A549 (cell line): Measurements from ENCODE around the gene EXOC4. TPM values are rescaled to one million over a fixed set of nuclear protein-coding genes. Genes with fewer than 3 reads are reported as not detected.

Source experiments
- ATAC-seq, 2 experiments: fragments of 200-7000 bp in 1 of 2; fragments of >200 bp in 1 of 2; cut with Nextera tagmentation in 1 of 2; cut with Tn5 transposase in 1 of 2; 3 replicates each; pipeline versions ENCODE4 v1.8.0 to v1.9.1; 2018 to 2020; ENCODE audit warnings: mild to moderate bottlenecking in 1 of 2, moderate library complexity in 1 of 2
- CTCF ChIA-PET: fragments of 300-600 bp; sonication (Branson Sonifier 250); formaldehyde crosslinking; extraction: SDS; loops from one replicate; lab custom pipeline; 2021; ENCODE audit warnings: antibody characterized with exemption, inconsistent platforms; lab: Yijun Ruan, JAX
- POLR2A ChIA-PET: fragments of 350-600 bp; formaldehyde crosslinking; extraction: SDS; loops from one replicate; lab custom pipeline; 2021; ENCODE audit warnings: antibody characterized with exemption, inconsistent platforms; lab: Yijun Ruan, JAX
- DNase-seq, 2 experiments: peaks; one replicate each; pipeline versions ENCODE4 v3.0.0 to v3.0.0-alpha.2; 2011 to 2016; ENCODE audit warnings: low read depth in 1 of 2, low spot score in 1 of 2
- FAIRE-seq: peaks from 2 replicates; lab custom pipeline; 2011; peaks lifted over from hg19 to GRCh38; lab: Jason Lieb, UNC
- H3K27ac ChIP-seq, 2 experiments: fragments of >200 bp; sonication (Bioruptor Twin); formaldehyde crosslinking; 3 replicates each; pipeline ENCODE4 v1.5.1; 2016 to 2017
- H3K4me1 ChIP-seq: fragments of >200 bp; sonication (Bioruptor Twin); formaldehyde crosslinking; 3 replicates; pipeline ENCODE4 v1.6.1; 2016
- H3K4me2 ChIP-seq: fragments of >200 bp; sonication (Bioruptor Twin); formaldehyde crosslinking; 3 replicates; pipeline ENCODE4 v1.6.1; 2016
- H3K4me3 ChIP-seq: fragments of >200 bp; sonication (Bioruptor Twin); formaldehyde crosslinking; 3 replicates; pipeline ENCODE4 v1.5.1; 2016
- H3K9me3 ChIP-seq: fragments of >200 bp; sonication (Bioruptor Twin); formaldehyde crosslinking; 3 replicates; pipeline ENCODE4 v1.6.1; 2016
- CHD2 ChIP-seq: fragments of 150-350 bp; IDR thresholded peaks from 2 replicates; pipeline ENCODE4 v1.6.1; 2014; ENCODE audit warnings: low read length; ENCODE audit not compliant: partially characterized antibody
- EHF ChIP-seq: fragments of 250-450 bp; sonication (Bioruptor Pico); IDR thresholded peaks from 2 replicates; pipeline ENCODE4 v1.5.0; 2020; ENCODE audit warnings: mild to moderate bottlenecking
- EHMT2 ChIP-seq: fragments of 200-600 bp; sonication (generic); IDR thresholded peaks from 2 replicates; pipeline ENCODE4 v1.6.1; 2016; ENCODE audit warnings: antibody characterized with exemption, low read depth, mild to moderate bottlenecking, moderate library complexity
- EP300 ChIP-seq, 2 experiments: fragments of >200 bp; sonication (Bioruptor Twin); formaldehyde crosslinking; IDR thresholded peaks; 2 replicates in 1 of 2; 3 replicates in 1 of 2; pipeline ENCODE4 v1.6.1; 2016 to 2017
- FOSB ChIP-seq: fragments of 250-450 bp; sonication (Bioruptor Pico); IDR thresholded peaks from 2 replicates; pipeline ENCODE4 v1.5.0; 2020; ENCODE audit warnings: mild to moderate bottlenecking, moderate library complexity
- GATA3 ChIP-seq: IDR thresholded peaks from 2 replicates; pipeline ENCODE4 v1.6.1; 2012; ENCODE audit warnings: borderline replicate concordance
- HOXB13 ChIP-seq: fragments of 250-450 bp; sonication (Bioruptor Pico); IDR thresholded peaks from 2 replicates; pipeline ENCODE4 v1.5.0; 2020; ENCODE audit warnings: low read depth, mild to moderate bottlenecking, moderate library complexity
- HOXB5 ChIP-seq: fragments of 250-450 bp; sonication (Bioruptor Pico); IDR thresholded peaks from 2 replicates; pipeline ENCODE4 v1.5.0; 2020; ENCODE audit warnings: mild to moderate bottlenecking, moderate library complexity
- KDM5A ChIP-seq: fragments of 200-600 bp; sonication (generic); IDR thresholded peaks from 2 replicates; pipeline ENCODE4 v1.6.1; 2016; ENCODE audit warnings: antibody characterized with exemption, mild to moderate bottlenecking
- MAFK ChIP-seq: fragments of 450-650 bp; IDR thresholded peaks from 2 replicates; pipeline ENCODE4 v1.6.1; 2014; ENCODE audit not compliant: partially characterized antibody
- NFE2L2 ChIP-seq: fragments of 150-350 bp; conservative IDR thresholded peaks from 2 replicates; pipeline ENCODE4 v1.6.1; 2014; ENCODE audit warnings: low read length
- PHF8 ChIP-seq: fragments of 200-600 bp; sonication (generic); IDR thresholded peaks from 2 replicates; pipeline ENCODE4 v1.6.1; 2016; ENCODE audit warnings: low read depth, mild to moderate bottlenecking, antibody characterized with exemption, moderate library complexity, borderline replicate concordance
- RAD21 ChIP-seq, 2 experiments: fragments of >200 bp in 1 of 2; sonication (Bioruptor Twin) in 1 of 2; formaldehyde crosslinking in 1 of 2; IDR thresholded peaks in 1 of 2; conservative IDR thresholded peaks in 1 of 2; 2 replicates in 1 of 2; 3 replicates in 1 of 2; pipeline ENCODE4 v1.6.1; 2012 to 2018; ENCODE audit warnings: inconsistent platforms in 1 of 2
- RARB ChIP-seq: fragments of 250-450 bp; sonication (Bioruptor Pico); IDR thresholded peaks from 2 replicates; pipeline ENCODE4 v1.8.0; 2021; ENCODE audit warnings: mild to moderate bottlenecking, moderate library complexity
- RFX5 ChIP-seq: fragments of 450-650 bp; IDR thresholded peaks from 2 replicates; pipeline ENCODE4 v1.7.1; 2014; ENCODE audit warnings: antibody characterized with exemption, mild to moderate bottlenecking, moderate library complexity
- SREBF2 ChIP-seq: fragments of 450-650 bp; IDR thresholded peaks from 2 replicates; pipeline ENCODE4 v1.6.1; 2014; ENCODE audit warnings: mild to moderate bottlenecking, moderate library complexity
- TP53 ChIP-seq: fragments of 250-450 bp; sonication (Bioruptor Pico); IDR thresholded peaks from 2 replicates; pipeline ENCODE4 v1.5.0; 2021; ENCODE audit warnings: mild to moderate bottlenecking, moderate library complexity
- ZFP36 ChIP-seq: fragments of 450-650 bp; IDR thresholded peaks from 2 replicates; pipeline ENCODE4 v1.6.1; 2014; ENCODE audit warnings: borderline replicate concordance; ENCODE audit not compliant: partially characterized antibody
- WGBS: methylation state at CpG from one replicate; pipeline ENCODE4 v1.1.6; 2017; ENCODE audit errors: missing lambda C conversion rate; 5-methylcytosine and 5-hydroxymethylcytosine counted together
- polyA plus RNA-seq, 4 experiments: library from polyadenylated mRNA; depleted of rRNA in 3 of 4; stranded (reverse); fragments of >200 nt; fragmentation: RNase III in 1 of 4; extraction: RNeasy Plus Mini Kit Qiagen cat#74134 plus additional on column Dnase treatment in 1 of 4; gene quantifications; 2 replicates in 3 of 4; 3 replicates in 1 of 4; pipeline ENCODE4 v1.2.3, GENCODE V29; 2011 to 2017
- TF ChIP-seq, protein P1 (sequence below): fragments of 150-350 bp; IDR thresholded peaks from 2 replicates; pipeline ENCODE4 v1.6.1; 2014; ENCODE audit warnings: low read depth, mild to moderate bottlenecking, low read length
- TF ChIP-seq, protein P2 (sequence below): fragments of >200 bp; sonication (Bioruptor Twin); formaldehyde crosslinking; IDR thresholded peaks from 3 replicates; pipeline ENCODE4 v1.6.1; 2016
- TF ChIP-seq, protein P3 (sequence below): fragments of 450-650 bp; IDR thresholded peaks from 2 replicates; pipeline ENCODE4 v1.6.1; 2014; ENCODE audit warnings: antibody characterized with exemption
- TF ChIP-seq, protein P4 (sequence below): fragments of >200 bp; sonication (Bioruptor Twin); formaldehyde crosslinking; IDR thresholded peaks from 2 replicates; pipeline ENCODE4 v1.6.1; 2016

EXOC4 gene
- polyA plus RNA-seq, 2 of the 4 experiments (the other 2 are of a cell fraction) = 33.4 to 73.1 TPM

DNA sequence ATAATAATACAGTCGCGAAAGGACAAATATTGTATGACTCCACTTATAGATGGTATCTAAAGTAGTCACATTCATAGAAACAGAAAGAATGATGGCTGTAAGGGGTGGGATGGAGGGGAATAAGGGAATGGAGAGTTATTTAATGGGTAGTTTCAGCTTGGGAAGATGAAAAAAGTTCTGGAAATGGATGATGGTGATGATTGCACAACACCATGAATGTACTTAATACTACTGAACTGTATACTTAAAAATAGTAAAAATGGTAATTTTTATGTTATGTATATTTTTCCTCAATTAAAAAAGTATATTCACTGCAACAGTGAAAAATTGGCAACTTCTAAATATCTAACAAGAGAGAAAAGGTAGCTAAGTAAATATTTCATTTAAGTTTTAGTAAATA, 265.8 kb downstream of the EXOC4 start:
- ChIA-PET POLR2A (no interaction called here), CTCF (interaction anchor here (0.5 kb wide), 1 partner anchor 47 kb away, joined by 3 read pairs; no protein-coding TSS in a partner anchor)
- H3K9me3 ChIP-seq = no peaks in the 10 kb centered on the region
- WGBS = 98% methylated on average over 2 of the region's 2 CpGs
- no peak for ATAC-seq
- TF ChIP-seq FOSB (CRISPR knock-in tag) (no peak), EHMT2 (no peak), CHD2 (no peak), TP53 (no peak), EP300 (IDR thresholded peaks at IDR 0.05) (no peak), PHF8 (no peak)
- TF ChIP-seq, protein P1, sequence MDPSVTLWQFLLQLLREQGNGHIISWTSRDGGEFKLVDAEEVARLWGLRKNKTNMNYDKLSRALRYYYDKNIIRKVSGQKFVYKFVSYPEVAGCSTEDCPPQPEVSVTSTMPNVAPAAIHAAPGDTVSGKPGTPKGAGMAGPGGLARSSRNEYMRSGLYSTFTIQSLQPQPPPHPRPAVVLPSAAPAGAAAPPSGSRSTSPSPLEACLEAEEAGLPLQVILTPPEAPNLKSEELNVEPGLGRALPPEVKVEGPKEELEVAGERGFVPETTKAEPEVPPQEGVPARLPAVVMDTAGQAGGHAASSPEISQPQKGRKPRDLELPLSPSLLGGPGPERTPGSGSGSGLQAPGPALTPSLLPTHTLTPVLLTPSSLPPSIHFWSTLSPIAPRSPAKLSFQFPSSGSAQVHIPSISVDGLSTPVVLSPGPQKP = no peak
- H3K4me2 ChIP-seq = no peak overlapping the region
- no peak overlapping the region for H3K4me3 ChIP-seq
- H3K27ac ChIP-seq = no peak overlapping the region
- no peak for DNase-seq
- FAIRE-seq = no peak
- peaks cover 6% of the 10 kb centered on the region; the same call in 2 of the 3 replicates for H3K4me1 ChIP-seq

DNA sequence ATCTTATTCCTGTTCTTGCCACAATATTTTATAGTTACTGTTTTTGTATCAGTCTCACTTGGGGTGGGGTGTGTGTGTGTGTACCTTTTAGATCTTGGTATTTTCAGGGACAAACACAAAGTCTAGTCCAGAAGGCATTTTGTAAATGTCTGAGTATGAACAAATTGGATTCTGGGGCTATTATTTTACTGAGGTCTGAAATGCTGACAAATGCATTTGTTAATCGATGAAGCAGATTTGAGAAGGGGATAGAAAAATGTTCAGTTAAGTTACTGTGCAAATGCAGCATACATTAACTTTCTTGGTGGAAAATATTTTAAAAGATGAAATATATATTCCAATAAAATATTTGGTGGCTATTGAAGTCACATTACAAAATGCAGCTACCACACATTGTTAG, 267.4 kb downstream of the EXOC4 start:
- ChIA-PET POLR2A (no interaction called here), CTCF (no interaction called here)
- TF ChIP-seq NFE2L2 (no peak), MAFK (peak; percentile 35)
- H3K4me3 ChIP-seq = no peak overlapping the region
- no peaks in the 10 kb centered on the region for H3K9me3 ChIP-seq
- no peaks in the 10 kb centered on the region for H3K4me1 ChIP-seq
- ATAC-seq (no peak), DNase-seq (no peak), FAIRE-seq (no peak)
- 70% methylated on average over 1 of the region's 1 CpG for WGBS
- H3K4me2 ChIP-seq = no peak overlapping the region
- no peak overlapping the region for H3K27ac ChIP-seq

DNA sequence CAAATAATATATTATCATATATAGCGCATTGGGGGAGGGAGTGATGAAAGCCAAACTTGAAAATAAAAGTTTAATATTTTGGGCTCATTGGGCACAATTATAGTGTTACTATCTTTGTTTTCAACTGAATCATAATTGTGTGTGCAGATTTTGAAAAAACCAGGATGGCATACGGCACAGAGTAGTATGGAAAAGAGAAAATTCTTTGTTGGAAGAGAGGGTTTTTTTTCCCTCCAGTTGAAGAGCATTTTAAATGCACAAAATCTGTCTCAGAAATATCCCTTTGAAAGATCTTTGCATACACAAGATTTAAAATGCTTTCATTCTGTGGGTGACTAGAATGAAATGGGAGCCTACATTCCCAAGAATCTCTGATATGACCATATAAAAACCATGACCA, 269.6 kb downstream of the EXOC4 start:
- ATAC-seq (no peak), DNase-seq (no peak), FAIRE-seq (no peak)
- no peaks in the 10 kb centered on the region for H3K9me3 ChIP-seq
- H3K4me3 ChIP-seq = no peak overlapping the region
- POLR2A ChIA-PET = no interaction called here
- WGBS = 95% methylated on average over 2 of the region's 2 CpGs
- no peaks in the 10 kb centered on the region for H3K4me1 ChIP-seq
- no peak overlapping the region for H3K4me2 ChIP-seq
- TF ChIP-seq ZFP36 (no peak), HOXB13 (CRISPR knock-in tag) (no peak), RFX5 (no peak), RARB (no peak), SREBF2 (no peak), EHF (CRISPR knock-in tag) (no peak), GATA3 (no peak), NFE2L2 (no peak)
- TF ChIP-seq, protein P2, sequence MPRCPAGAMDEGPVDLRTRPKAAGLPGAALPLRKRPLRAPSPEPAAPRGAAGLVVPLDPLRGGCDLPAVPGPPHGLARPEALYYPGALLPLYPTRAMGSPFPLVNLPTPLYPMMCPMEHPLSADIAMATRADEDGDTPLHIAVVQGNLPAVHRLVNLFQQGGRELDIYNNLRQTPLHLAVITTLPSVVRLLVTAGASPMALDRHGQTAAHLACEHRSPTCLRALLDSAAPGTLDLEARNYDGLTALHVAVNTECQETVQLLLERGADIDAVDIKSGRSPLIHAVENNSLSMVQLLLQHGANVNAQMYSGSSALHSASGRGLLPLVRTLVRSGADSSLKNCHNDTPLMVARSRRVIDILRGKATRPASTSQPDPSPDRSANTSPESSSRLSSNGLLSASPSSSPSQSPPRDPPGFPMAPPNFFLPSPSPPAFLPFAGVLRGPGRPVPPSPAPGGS = no peak
- CTCF ChIA-PET = no interaction called here
- H3K27ac ChIP-seq = no peak overlapping the region

DNA sequence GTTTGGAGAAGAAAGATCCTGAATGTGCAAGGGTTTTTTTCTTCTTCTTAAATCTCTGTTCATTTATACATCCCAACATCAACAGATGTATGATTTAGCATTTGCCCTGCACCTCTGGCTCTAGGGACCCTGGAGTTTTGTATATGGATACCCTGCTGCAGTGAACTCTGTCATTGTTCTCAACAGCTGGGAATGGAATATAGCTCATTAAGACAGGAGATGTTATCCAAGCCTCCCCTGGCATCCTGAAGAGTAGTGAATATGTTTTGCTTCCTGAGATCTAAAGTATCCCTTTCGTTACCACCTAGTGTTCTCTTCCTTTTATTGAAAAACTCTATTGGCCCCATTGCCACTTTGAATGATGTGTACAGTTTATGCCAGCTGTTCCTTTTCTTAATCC, 275.9 kb downstream of the EXOC4 start:
- ATAC-seq (no peak), FAIRE-seq (no peak), DNase-seq (no peak)
- no peaks in the 10 kb centered on the region for H3K4me1 ChIP-seq
- TF ChIP-seq CHD2 = no peak
- TF ChIP-seq HOXB5 (CRISPR knock-in tag) = no peak
- TF ChIP-seq RAD21 (conservative IDR thresholded peaks at IDR 0.05 in 1 of 2, IDR thresholded peaks at IDR 0.05 in 1 of 2) = no peak
- TF ChIP-seq, protein P3, sequence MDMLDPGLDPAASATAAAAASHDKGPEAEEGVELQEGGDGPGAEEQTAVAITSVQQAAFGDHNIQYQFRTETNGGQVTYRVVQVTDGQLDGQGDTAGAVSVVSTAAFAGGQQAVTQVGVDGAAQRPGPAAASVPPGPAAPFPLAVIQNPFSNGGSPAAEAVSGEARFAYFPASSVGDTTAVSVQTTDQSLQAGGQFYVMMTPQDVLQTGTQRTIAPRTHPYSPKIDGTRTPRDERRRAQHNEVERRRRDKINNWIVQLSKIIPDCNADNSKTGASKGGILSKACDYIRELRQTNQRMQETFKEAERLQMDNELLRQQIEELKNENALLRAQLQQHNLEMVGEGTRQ = no peak
- TF ChIP-seq RFX5 = no peak
- TF ChIP-seq, protein P2 = no peak
- TF ChIP-seq, protein P4, sequence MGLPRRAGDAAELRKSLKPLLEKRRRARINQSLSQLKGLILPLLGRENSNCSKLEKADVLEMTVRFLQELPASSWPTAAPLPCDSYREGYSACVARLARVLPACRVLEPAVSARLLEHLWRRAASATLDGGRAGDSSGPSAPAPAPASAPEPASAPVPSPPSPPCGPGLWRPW = no peak
- TF ChIP-seq KDM5A = no peak
- ChIA-PET POLR2A (no interaction called here), CTCF (no interaction called here)
- H3K27ac ChIP-seq = no peak overlapping the region
- no peaks in the 10 kb centered on the region for H3K9me3 ChIP-seq
- H3K4me3 ChIP-seq = no peak overlapping the region
- H3K4me2 ChIP-seq = no peak overlapping the region
- 85% methylated on average over 1 of the region's 1 CpG for WGBS
